Measurements from ENCODE around the gene TMEM185B.

GRCh38 chr2:120253021-120253882 lies 30.1 kb upstream of the TMEM185B start:
- peak; percentile 48 for TF ChIP-seq CTCF (IDR thresholded peaks at IDR 0.05)
- no peak for TF ChIP-seq JUND (IDR thresholded peaks at IDR 0.05)
- TF ChIP-seq USF1 (IDR thresholded peaks at IDR 0.05; ENCODE audit: borderline replicate concordance, low read depth), result no peak
- no peak for TF ChIP-seq REST (IDR thresholded peaks at IDR 0.05; ENCODE audit: low read depth, low read length)
- no peak for TF ChIP-seq IRF3 (IDR thresholded peaks at IDR 0.05; ENCODE audit: low read depth, low read length)
